HG02970 (cell line): ENCODE results near the gene MACROD1.

Experiments
- ATAC-seq: cut with Tn5 transposase; IDR thresholded peaks from one replicate; pipeline ENCODE4 v1.9.1; 2021; ENCODE audit warnings: mild to moderate bottlenecking, moderate library complexity, moderate number of reproducible peaks; ENCODE audit not compliant: unreplicated experiment, low FRiP score

The MACROD1 gene

DNA sequence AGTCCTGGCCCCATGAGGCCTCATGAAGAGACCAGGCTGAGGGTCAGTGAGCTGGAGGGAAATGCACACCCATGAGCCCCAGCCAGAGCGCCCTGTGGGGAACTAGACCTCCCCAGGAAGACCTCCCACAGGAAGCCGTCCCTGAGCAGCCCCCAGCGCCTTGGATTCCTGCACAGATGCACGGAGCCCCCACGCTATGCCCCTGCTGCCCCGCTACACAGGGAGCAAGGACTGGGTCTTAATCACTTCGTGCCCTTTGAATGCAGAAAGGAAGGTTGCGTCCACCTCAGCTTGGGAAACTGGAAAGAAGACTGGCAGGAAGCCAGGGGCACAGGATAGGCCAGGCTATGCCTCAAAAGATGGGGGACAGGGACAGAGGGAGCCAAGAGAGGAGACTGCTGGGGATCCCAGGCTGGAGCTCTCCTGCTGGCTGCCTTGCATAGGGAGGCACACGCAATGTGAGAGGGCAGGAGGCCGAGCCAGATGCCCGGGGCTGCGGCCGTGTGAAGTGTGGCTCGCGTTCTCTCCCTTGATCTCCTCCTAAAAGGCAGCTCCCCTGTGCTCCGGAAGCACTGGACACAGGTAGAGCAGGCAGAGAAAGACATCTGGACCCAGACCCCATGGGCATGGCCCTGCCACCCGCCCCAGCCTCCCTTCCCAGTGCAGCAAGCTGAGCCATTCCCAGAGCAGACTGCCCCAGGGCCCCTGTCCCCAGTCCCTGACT is 32.8 kb downstream of the MACROD1 start:
- ATAC-seq: no peak

GRCh38 chr11:64132191-64132771 is 33.6 kb downstream of the MACROD1 start:
- no peak for ATAC-seq

DNA sequence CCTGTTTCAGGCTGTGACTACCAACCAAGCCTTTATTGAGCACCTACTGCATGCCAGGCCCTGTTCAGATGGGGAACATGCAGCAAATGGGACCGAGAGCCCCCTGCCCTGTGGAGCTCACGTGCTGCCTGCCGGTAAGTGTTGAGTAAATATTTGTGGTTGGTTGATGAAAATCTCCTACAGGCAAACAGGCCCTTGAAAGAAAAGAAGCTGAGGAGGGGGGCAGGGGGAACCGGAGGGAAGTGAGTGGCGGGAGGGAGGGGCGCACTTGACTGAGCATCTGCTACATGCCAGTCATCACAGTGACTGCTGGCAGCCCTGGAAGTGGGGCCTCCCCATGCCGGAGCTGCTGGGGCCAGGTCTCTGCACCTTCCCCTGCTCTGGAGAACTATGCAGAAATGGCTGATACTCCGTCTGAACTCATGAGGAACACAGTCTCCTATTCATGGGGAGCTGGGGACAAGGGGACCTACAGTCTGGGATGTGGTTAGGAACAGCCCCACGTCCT is 34.2 kb downstream of the MACROD1 start:
- no peak for ATAC-seq

- no peak for ATAC-seq
Measured at GRCh38 chr11:64130618-64131017, 35.3 kb downstream of the MACROD1 start.

DNA sequence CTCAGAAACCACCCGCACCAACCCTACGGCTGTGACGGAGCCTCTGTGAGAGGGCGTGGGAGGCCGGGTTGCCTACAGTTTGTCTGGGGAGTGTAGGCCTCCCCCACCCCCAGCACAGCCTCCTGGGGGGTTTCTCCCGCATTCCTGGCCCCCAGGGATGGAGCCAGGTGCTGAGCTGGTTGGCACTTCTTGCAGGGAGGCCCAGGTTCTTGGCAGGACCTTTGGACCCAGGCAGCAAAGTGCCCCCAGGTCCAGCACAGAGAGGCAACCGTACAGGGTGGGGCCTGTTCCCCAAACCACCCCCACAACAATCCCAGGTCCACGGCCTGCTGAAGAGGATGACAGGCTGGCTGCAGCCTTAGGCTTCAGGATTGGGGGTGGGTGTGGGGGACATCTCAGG is 36.5 kb downstream of the MACROD1 start:
- no peak for ATAC-seq

GRCh38 chr11:64128255-64129006 is 37.5 kb downstream of the MACROD1 start:
- no peak for ATAC-seq

GRCh38 chr11:64127267-64128072 is 38.4 kb downstream of the MACROD1 start:
- ATAC-seq: no peak

DNA sequence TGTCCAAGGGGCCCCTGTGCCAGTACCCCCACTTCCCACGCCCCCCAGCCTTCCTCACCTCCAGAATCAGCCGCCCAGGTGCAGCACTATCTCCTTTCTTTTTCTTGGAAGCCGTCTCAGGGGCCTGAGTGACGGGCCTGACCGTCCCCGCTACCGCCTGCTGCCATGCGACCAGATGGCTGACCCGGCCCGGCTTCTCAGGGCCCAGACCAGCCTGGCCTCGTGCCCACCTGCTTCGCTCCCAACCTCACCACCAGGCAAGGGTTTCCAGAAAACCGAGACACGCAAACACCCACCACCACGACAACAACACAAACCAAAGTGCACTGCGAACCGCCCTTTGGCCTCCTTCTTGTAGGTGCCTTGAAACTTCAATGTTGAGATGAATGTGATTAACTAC is 39.1 kb downstream of the MACROD1 start:
- ATAC-seq: no peak

DNA sequence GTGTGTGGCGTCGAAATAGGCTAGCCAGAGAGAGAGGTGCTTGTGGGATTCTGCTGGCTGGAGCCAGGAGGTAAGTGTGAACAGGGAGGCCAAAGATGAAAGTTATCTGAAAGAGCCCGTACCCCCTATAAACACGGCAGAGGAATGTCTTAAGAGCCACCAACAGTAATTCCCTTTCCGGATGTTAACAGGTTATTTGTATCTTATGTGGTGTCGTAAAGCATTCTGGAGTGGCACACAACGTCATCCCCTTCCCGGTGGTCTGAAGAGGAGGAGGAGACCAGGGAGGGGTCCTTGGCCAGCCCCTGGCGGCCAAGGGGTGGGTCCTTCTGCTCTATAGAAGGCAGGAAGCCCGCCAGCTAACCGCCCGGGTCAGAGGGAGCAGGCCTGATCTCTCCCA is 39.5 kb downstream of the MACROD1 start:
- ATAC-seq: no peak

DNA sequence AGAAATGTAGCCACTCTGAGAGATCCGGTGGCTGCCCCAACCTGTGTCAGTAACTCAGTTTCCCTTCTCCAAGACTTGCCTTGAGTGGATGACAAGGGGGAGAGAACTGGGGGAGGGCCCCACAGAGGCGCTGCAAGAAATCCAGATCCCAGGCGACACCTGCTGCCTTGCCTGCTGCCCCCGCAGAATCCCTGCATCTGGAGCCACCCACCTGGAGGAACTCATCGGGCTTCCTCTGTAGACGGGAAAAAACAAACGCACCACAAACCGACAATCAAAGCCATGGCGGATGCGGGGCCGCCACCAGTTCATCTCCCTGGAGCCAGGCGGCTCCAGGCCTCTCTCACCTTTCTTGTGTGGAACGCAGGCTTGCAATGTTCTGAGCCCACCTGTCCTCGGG is 40.2 kb downstream of the MACROD1 start:
- ATAC-seq: no peak

- ATAC-seq: no peak
Measured at GRCh38 chr11:64124147-64124546, 41.8 kb downstream of the MACROD1 start.

- ATAC-seq: no peak
Measured at GRCh38 chr11:64123679-64124078, 42.2 kb downstream of the MACROD1 start.

- no peak for ATAC-seq
Measured at GRCh38 chr11:64122411-64123410, 43.2 kb downstream of the MACROD1 start.

- ATAC-seq: no peak
Measured at GRCh38 chr11:64121663-64122410, 44.1 kb downstream of the MACROD1 start.

GRCh38 chr11:64120951-64121569 is 44.9 kb downstream of the MACROD1 start:
- no peak for ATAC-seq

DNA sequence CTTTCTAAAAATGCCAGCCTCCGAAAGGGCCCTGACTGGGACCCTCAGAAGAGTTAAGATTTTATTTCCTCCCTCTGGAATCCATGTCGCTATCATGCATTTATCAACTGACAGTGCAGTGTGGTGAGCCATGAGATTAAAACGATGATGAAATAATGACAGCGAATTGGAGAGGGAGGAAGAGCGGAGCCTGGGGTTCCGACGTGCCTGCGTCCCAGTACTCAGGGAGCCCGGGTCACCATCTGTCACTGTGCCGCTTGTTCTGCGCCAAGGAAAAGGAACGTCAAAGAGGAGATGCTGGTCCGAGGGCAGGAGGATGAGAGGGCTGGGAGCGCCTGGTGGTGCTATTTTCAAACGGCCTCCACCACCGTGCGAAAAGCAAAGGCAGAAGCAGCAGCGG is 46.2 kb downstream of the MACROD1 start:
- no peak for ATAC-seq

DNA sequence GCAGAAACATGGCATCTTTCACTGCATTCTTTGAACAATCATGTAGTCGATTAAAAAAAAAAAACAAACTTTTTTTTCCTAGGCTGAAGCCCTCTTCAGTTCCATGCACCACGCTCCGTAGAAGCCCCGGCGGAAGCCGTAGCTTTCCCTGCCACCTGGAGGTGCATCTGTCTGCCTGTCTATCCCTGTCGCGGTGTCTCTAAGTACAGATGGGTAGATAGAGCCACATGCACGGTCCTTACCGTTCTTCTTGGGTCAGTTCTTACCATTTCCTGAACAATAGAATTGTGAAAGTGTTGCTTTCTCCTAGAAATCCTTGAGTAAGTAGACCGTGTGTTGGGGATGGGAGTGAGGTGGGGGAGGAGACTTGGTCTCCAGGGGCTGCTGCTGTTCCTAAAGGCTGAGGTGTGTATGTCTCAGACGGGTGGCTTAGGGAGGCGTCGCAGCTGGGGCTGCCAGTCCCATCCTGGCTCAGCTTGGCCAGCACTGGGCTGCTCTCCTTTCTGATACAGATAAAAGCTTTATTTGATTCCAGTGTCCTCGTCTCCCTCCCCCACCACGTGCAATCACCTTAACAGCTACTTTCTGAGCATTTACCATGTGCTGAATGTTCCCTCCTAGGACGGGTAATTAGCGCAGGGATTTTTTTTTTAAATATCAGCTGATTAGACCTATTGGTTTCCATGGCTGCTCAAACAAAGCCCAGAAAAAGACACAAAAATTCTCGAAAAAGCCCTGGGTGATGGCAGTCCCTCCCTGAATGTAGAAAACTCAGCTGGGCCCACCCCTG is 46.8 kb downstream of the MACROD1 start:
- no peak for ATAC-seq
